Calu3 (cell line): ENCODE results near the gene CRIM1. TPM values are rescaled to one million over a fixed set of nuclear protein-coding genes. Genes with fewer than 3 reads are reported as not detected.

Source experiments
- BruUV-seq: library from RNA; stranded (reverse); fragments of 400-500 nt; replicated peaks from 2 replicates; lab custom pipeline; 2021; lab: Mats Ljungman, UMichigan
- CTCF ChIA-PET: fragments of 300-600 bp; sonication (Branson Sonifier 250); formaldehyde crosslinking; loops from one replicate; lab custom pipeline; 2022; ENCODE audit warnings: antibody characterized with exemption; lab: Charles Lee
- DNase-seq: peaks from one replicate; pipeline ENCODE4 v3.0.0; 2022
- H3K27ac Mint-ChIP-seq: one replicate; pipeline ENCODE4 v1.8.0; 2022; ENCODE audit warnings: mixed read lengths; ENCODE audit not compliant: unreplicated experiment
- H3K27me3 Mint-ChIP-seq: one replicate; pipeline ENCODE4 v1.8.0; 2022; ENCODE audit warnings: mixed read lengths; ENCODE audit not compliant: unreplicated experiment
- H3K36me3 Mint-ChIP-seq: one replicate; pipeline ENCODE4 v1.8.0; 2022; ENCODE audit warnings: mild to moderate bottlenecking, moderate library complexity, mixed read lengths; ENCODE audit not compliant: insufficient read depth, unreplicated experiment
- H3K4me1 Mint-ChIP-seq: one replicate; pipeline ENCODE4 v1.8.0; 2022; ENCODE audit warnings: mild to moderate bottlenecking, low read depth, mixed read lengths; ENCODE audit not compliant: unreplicated experiment
- H3K4me3 Mint-ChIP-seq: one replicate; pipeline ENCODE4 v1.8.0; 2022; ENCODE audit warnings: mild to moderate bottlenecking, low read depth, moderate library complexity, mixed read lengths; ENCODE audit not compliant: unreplicated experiment
- H3K9me3 Mint-ChIP-seq: one replicate; pipeline ENCODE4 v1.8.0; 2022; ENCODE audit warnings: low read depth, mixed read lengths; ENCODE audit not compliant: unreplicated experiment
- CTCF ChIP-seq: fragments of 200-600 bp; IDR thresholded peaks from one replicate; pipeline ENCODE4 v1.8.0; 2022; ENCODE audit warnings: antibody characterized with exemption; ENCODE audit not compliant: unreplicated experiment
- intact Hi-C: fragments of 100-400 bp; cut with micrococcal nuclease; formaldehyde crosslinking; loops from one replicate; pipeline ENCODE4 v1.10.0; 2022; ENCODE audit not compliant: unreplicated experiment
- total RNA-seq: library from RNA; stranded (reverse); gene quantifications from 2 replicates; pipeline ENCODE4 v1.2.3, GENCODE V29; 2022

CRIM1 gene
- total RNA-seq, 1 experiment from 2014 or later = 57.6 TPM

DNA sequence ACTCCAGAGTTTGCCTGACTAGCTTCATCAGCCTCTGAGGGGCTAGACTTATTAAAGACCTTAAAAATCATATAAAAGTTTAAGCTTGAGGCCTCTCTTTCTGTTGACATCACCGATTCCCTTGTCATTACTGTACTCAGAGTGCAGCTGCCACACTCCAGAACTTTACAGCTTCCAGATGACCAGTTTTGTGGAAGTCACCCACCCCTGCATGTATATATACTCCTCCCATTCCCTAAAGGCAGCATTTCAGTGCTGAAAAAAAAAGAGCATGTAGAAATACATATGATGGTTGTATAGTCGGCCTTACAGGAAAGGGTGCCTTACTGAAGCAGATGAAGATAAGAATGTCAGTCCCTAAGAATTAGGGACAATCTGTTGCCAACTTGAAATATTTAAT, 125.1 kb downstream of the CRIM1 start:
- no TSS peak for BruUV-seq
- intact Hi-C loops = no loop called here
- H3K4me3 Mint-ChIP-seq = no peak overlapping the region
- peaks cover 47% of the 10 kb centered on the region for H3K4me1 Mint-ChIP-seq
- no peaks in the 10 kb centered on the region for H3K27me3 Mint-ChIP-seq
- peaks cover 21% of the 10 kb centered on the region for H3K36me3 Mint-ChIP-seq
- no peak overlapping the region for H3K27ac Mint-ChIP-seq
- no peak for DNase-seq
- TF ChIP-seq CTCF = no peak
- peaks cover 9% of the 10 kb centered on the region for H3K9me3 Mint-ChIP-seq
- CTCF ChIA-PET = no interaction called here

GRCh38 chr2:36481709-36482108, 126.1 kb downstream of the CRIM1 start:
- no peak overlapping the region for H3K27ac Mint-ChIP-seq
- DNase-seq = no peak
- peaks cover 11% of the 10 kb centered on the region for H3K36me3 Mint-ChIP-seq
- no TSS peak for BruUV-seq
- H3K27me3 Mint-ChIP-seq = no peaks in the 10 kb centered on the region
- H3K4me1 Mint-ChIP-seq = peaks cover 55% of the 10 kb centered on the region
- peaks cover 2% of the 10 kb centered on the region for H3K9me3 Mint-ChIP-seq
- no peak overlapping the region for H3K4me3 Mint-ChIP-seq
- CTCF ChIA-PET = interaction anchor here (1.2 to 1.3 kb wide), 2 partner anchors 11 to 22 kb away, joined by 3 to 5 read pairs; no protein-coding TSS in a partner anchor
- intact Hi-C loops = no loop called here
- TF ChIP-seq CTCF = no peak

- BruUV-seq = no TSS peak
- H3K27ac Mint-ChIP-seq = no peak overlapping the region
- DNase-seq = peak; percentile 49
- H3K27me3 Mint-ChIP-seq = no peaks in the 10 kb centered on the region
- H3K4me1 Mint-ChIP-seq = peaks cover 58% of the 10 kb centered on the region
- H3K36me3 Mint-ChIP-seq = peaks cover 1% of the 10 kb centered on the region
- peaks cover 2% of the 10 kb centered on the region for H3K9me3 Mint-ChIP-seq
- CTCF ChIA-PET = interaction anchor here (1.0 to 1.3 kb wide), 3 partner anchors 10 to 705 kb away, joined by 3 to 5 read pairs (median 3); no protein-coding TSS in a partner anchor
- intact Hi-C loops = no loop called here
- no peak for TF ChIP-seq CTCF
- no peak overlapping the region for H3K4me3 Mint-ChIP-seq
Measured at GRCh38 chr2:36482576-36483214, 127.1 kb downstream of the CRIM1 start.

GRCh38 chr2:36483290-36483689, 127.7 kb downstream of the CRIM1 start:
- BruUV-seq = no TSS peak
- intact Hi-C loops = no loop called here
- CTCF ChIA-PET = no interaction called here
- H3K4me3 Mint-ChIP-seq = no peak overlapping the region
- no peak overlapping the region for H3K27ac Mint-ChIP-seq
- no peak for DNase-seq
- H3K9me3 Mint-ChIP-seq = peaks cover 2% of the 10 kb centered on the region
- H3K4me1 Mint-ChIP-seq = peaks cover 53% of the 10 kb centered on the region
- H3K27me3 Mint-ChIP-seq = no peaks in the 10 kb centered on the region
- no peaks in the 10 kb centered on the region for H3K36me3 Mint-ChIP-seq
- TF ChIP-seq CTCF = no peak
